ENCODE results near the gene INPPL1. TPM values are rescaled to one million over a fixed set of nuclear protein-coding genes. Genes with fewer than 3 reads are reported as not detected.

Gene INPPL1
- total RNA-seq, 1 experiment from 2014 or later: 214 TPM

- no peaks in the 10 kb centered on the region; the same call in 1 of the 2 replicates for H3K79me2 ChIP-seq (ENCODE audit: insufficient read depth, low read length)
- H2BK20ac ChIP-seq (ENCODE audit: low read depth, low read length, poor library complexity, severe bottlenecking): no peak within 1 kb of the TSS
- no peaks in the 10 kb centered on the region for H3K9me3 ChIP-seq (ENCODE audit: control insufficient read depth, low read depth, low read length)
- no peak for TF ChIP-seq CTCF (conservative IDR thresholded peaks at IDR 0.05)
- no peak within 1 kb of the TSS for H4K91ac ChIP-seq (ENCODE audit: insufficient read length, low read depth, low read length)
- H2AFZ ChIP-seq (ENCODE audit: low read length): no peak within 1 kb of the TSS
- no CpG with 5 or more reads among the region's 6 CpGs for WGBS (ENCODE audit: extremely low coverage, insufficient read length, low lambda C conversion rate)
- H3K27me3 ChIP-seq (ENCODE audit: insufficient read depth, low read length): no peaks in the 10 kb centered on the region
- no peak within 1 kb of the TSS for H4K5ac ChIP-seq (ENCODE audit: insufficient read length, low read depth, low read length)
- no peak within 1 kb of the TSS for H3K18ac ChIP-seq (ENCODE audit: insufficient read length, low read depth, low read length)
- H2AK5ac ChIP-seq (ENCODE audit: insufficient read length, low read length): no peak within 1 kb of the TSS
- no peak within 1 kb of the TSS for H2BK15ac ChIP-seq (ENCODE audit: low read depth, low read length)
- H3K9me3 Mint-ChIP-seq: no peaks in the 10 kb centered on the region
- no peak within 1 kb of the TSS for H2BK12ac ChIP-seq (ENCODE audit: insufficient read length, low read depth, low read length)
- H3K4me1 ChIP-seq (ENCODE audit: insufficient read depth, low read length): no peaks in the 10 kb centered on the region
- H3K27me3 Mint-ChIP-seq (ENCODE audit: low read depth): peaks cover 42% of the 10 kb centered on the region
- no peaks in the 10 kb centered on the region for H4K20me1 ChIP-seq (ENCODE audit: control insufficient read depth, insufficient read depth, insufficient read length)
- no peak within 1 kb of the TSS for H3K27ac ChIP-seq (ENCODE audit: insufficient read length, low read depth, low read length)
- H3K9ac ChIP-seq (ENCODE audit: extremely low read depth, insufficient read length, low read length): no peak within 1 kb of the TSS
- H3K27ac Mint-ChIP-seq: no peak within 1 kb of the TSS
- peaks cover 9 to 14% of the 10 kb centered on the region in 2 experiments; a peak in 3 of 4 replicates for H3K4me1 Mint-ChIP-seq
- H3K23ac ChIP-seq (ENCODE audit: insufficient read length, low read depth, low read length): no peak within 1 kb of the TSS
- H3K14ac ChIP-seq (ENCODE audit: insufficient read depth, low read length): no peak within 1 kb of the TSS
- no peaks in the 10 kb centered on the region for H3K36me3 Mint-ChIP-seq (ENCODE audit: insufficient read depth in 1 of 3, low read depth in 3 of 3)
- no peak within 1 kb of the TSS for H3T11ph ChIP-seq (ENCODE audit: low read length)
- no peak within 1 kb of the TSS for H2BK5ac ChIP-seq (ENCODE audit: insufficient read length, low read length)
- H2BK120ac ChIP-seq (ENCODE audit: low read depth, low read length, poor library complexity, severe bottlenecking): no peak within 1 kb of the TSS
- no peak within 1 kb of the TSS for H3K4me3 Mint-ChIP-seq
- no peak for DNase-seq
- H3K23me2 ChIP-seq (ENCODE audit: insufficient read length, low read depth, low read length, poor library complexity, severe bottlenecking): no peaks in the 10 kb centered on the region
- no peak within 1 kb of the TSS for H3K4ac ChIP-seq (ENCODE audit: low read depth, low read length)
- H3K4me2 ChIP-seq (ENCODE audit: insufficient read depth, insufficient read length, low read length): no peak within 1 kb of the TSS
- H4K8ac ChIP-seq (replicated peaks; ENCODE audit: insufficient read length, low read depth, low read length): no peak within 1 kb of the TSS
- no peaks in the 10 kb centered on the region for H3K79me1 ChIP-seq (ENCODE audit: insufficient read depth, low read depth, low read length, poor library complexity, severe bottlenecking)
- H3K56ac ChIP-seq (ENCODE audit: insufficient read length, low read depth, low read length): no peak within 1 kb of the TSS
These were observed 7.9 kb upstream of the INPPL1 start, which contains the start of gene FOLR2 for GRCh38 chr11:72216638-72217037. Gene FOLR2 (plus strand): TSS chr11:72216794. CDS start chr11:72218585, 1,791 bp downstream.
